Measurements from ENCODE around the gene CYP2W1.

- TF ChIP-seq CTCF (IDR thresholded peaks at IDR 0.05 in 8 of 11, conservative IDR thresholded peaks at IDR 0.05 in 3 of 11) (no peak), POLR2AphosphoS5 (IDR thresholded peaks at IDR 0.05) (no peak), POLR2A (IDR thresholded peaks at IDR 0.05) (no peak)
Observed at GRCh38 chr7:1018334-1018695, 35.3 kb downstream of the CYP2W1 start.
